Heart left ventricle (tissue), 13 donors: ENCODE data around the gene MAPK8.

Experiments
- CTCF ChIP-seq, 12 donors: fragments of 200-600 bp; sonication (generic) in 4 of 12; IDR thresholded peaks; one replicate each; pipeline versions ENCODE4 v1.5.0 to v1.8.0; 2018 to 2022; ENCODE audit warnings: antibody characterized with exemption in 12 of 12, mild to moderate bottlenecking in 5 of 12
- POLR2A ChIP-seq, 2 donors: fragments of 450-650 bp; IDR thresholded peaks; one replicate each; pipeline ENCODE4 v1.6.1; 2017; ENCODE audit warnings: antibody characterized with exemption in 2 of 2, mild to moderate bottlenecking in 2 of 2, moderate library complexity in 2 of 2
- donor health status: ischemic (EF 13 %, LVEDD 7.1; RV severe dilation, severe dysfunction).
- donor health status: DM: no; HTN: yes; CAD: no.
- donor health status: DM: no; HTN: no; CAD: no.
- donor health status: ischemic (EF 25% LVEDD 6.9; RV normal size, moderate dysfunction).
- donor health status: ischemic (EF 25% LVEDD 5.7; RV mildly dilated, moderate dysfunction).
- donor health status: ischemic (EF 35%, LVEDD 5.7; RV mildly dilated, moderate dysfunction).
- donor health status: nonischemic (EF 11% LVEDD 7.7; RV severe dilation, severe dysfunction).
- donor health status: DM: yes; HTN: yes; CAD: no.
- donor health status: PGD.
- donor health status: ischemic (EF 29% LVEDD 5.4; RV normal size, mild dysfunction).
- donor health status: nonischemic (EF 23%, LVEDD 6.1; RV moderate dilation, normal function).

GRCh38 chr10:48383393-48383792, 76.9 kb downstream of the MAPK8 start:
- TF ChIP-seq POLR2A (IDR thresholded peaks at IDR 0.05) (no peak), CTCF (IDR thresholded peaks at IDR 0.05) (no peak)
